H9 (cell line): Measurements from ENCODE around the gene GID8. TPM values are rescaled to one million over a fixed set of nuclear protein-coding genes. Genes with fewer than 3 reads are reported as not detected.

ENCODE experiments used
- DNase-seq: peaks from one replicate; pipeline ENCODE4 v3.0.0-alpha.2; 2017
- H2AFZ ChIP-seq: one replicate; pipeline ENCODE4 v1.6.1; 2013; ENCODE audit warnings: mild to moderate bottlenecking, low read length, control low read depth, moderate library complexity
- H2AK5ac ChIP-seq: 2 replicates; pipeline ENCODE4 v1.6.1; 2013; ENCODE audit warnings: low read length, control low read depth, mixed read lengths; ENCODE audit not compliant: insufficient read length
- H2BK120ac ChIP-seq: one replicate; pipeline ENCODE4 v1.6.1; 2013; ENCODE audit warnings: low read depth, mild to moderate bottlenecking, low read length, control low read depth, inconsistent platforms; ENCODE audit not compliant: poor library complexity, severe bottlenecking
- H2BK12ac ChIP-seq: 2 replicates; pipeline ENCODE4 v1.6.1; 2013; ENCODE audit warnings: low read length, control low read depth, mixed read lengths, low read depth; ENCODE audit not compliant: insufficient read length
- H2BK15ac ChIP-seq: 2 replicates; pipeline ENCODE4 v1.6.1; 2013; ENCODE audit warnings: low read depth, low read length, control low read depth
- H2BK20ac ChIP-seq: one replicate; pipeline ENCODE4 v1.6.1; 2013; ENCODE audit warnings: low read depth, mild to moderate bottlenecking, low read length, control low read depth, inconsistent platforms; ENCODE audit not compliant: poor library complexity, severe bottlenecking
- H2BK5ac ChIP-seq: 2 replicates; pipeline ENCODE4 v1.6.1; 2013; ENCODE audit warnings: low read length, control low read depth, mixed read lengths; ENCODE audit not compliant: insufficient read length
- H3K14ac ChIP-seq: 2 replicates; pipeline ENCODE4 v1.6.1; 2013; ENCODE audit warnings: low read length, control low read depth; ENCODE audit not compliant: insufficient read depth
- H3K18ac ChIP-seq: 2 replicates; pipeline ENCODE4 v1.6.1; 2013; ENCODE audit warnings: low read depth, mild to moderate bottlenecking, mixed read lengths, low read length, control low read depth; ENCODE audit not compliant: insufficient read length
- H3K23ac ChIP-seq: 2 replicates; pipeline ENCODE4 v1.6.1; 2013; ENCODE audit warnings: low read length, control low read depth, mixed read lengths, low read depth; ENCODE audit not compliant: insufficient read length
- H3K23me2 ChIP-seq: 2 replicates; pipeline ENCODE4 v1.6.1; 2013; ENCODE audit warnings: low read depth, mild to moderate bottlenecking, mixed read lengths, low read length, control low read depth; ENCODE audit not compliant: insufficient read length, poor library complexity, severe bottlenecking
- H3K27ac ChIP-seq: 2 replicates; pipeline ENCODE4 v1.5.1; 2013; ENCODE audit warnings: low read length, control low read depth, mixed read lengths, low read depth; ENCODE audit not compliant: insufficient read length
- H3K27me3 ChIP-seq: 2 replicates; pipeline ENCODE4 v1.6.1; 2013; ENCODE audit warnings: low read length, control low read depth, inconsistent platforms; ENCODE audit not compliant: insufficient read depth
- H3K4ac ChIP-seq: 2 replicates; pipeline ENCODE4 v1.6.1; 2013; ENCODE audit warnings: low read depth, mild to moderate bottlenecking, control low read depth, inconsistent platforms, low read length, moderate library complexity
- H3K4me1 ChIP-seq: 2 replicates; pipeline ENCODE4 v1.6.1; 2013; ENCODE audit warnings: low read length, control low read depth, inconsistent platforms; ENCODE audit not compliant: insufficient read depth
- H3K4me2 ChIP-seq: 2 replicates; pipeline ENCODE4 v1.6.1; 2013; ENCODE audit warnings: low read length, control low read depth, mixed read lengths; ENCODE audit not compliant: insufficient read length, insufficient read depth
- H3K56ac ChIP-seq: 2 replicates; pipeline ENCODE4 v1.6.1; 2013; ENCODE audit warnings: low read depth, mild to moderate bottlenecking, mixed read lengths, low read length, control low read depth; ENCODE audit not compliant: insufficient read length
- H3K79me1 ChIP-seq: 2 replicates; pipeline ENCODE4 v1.6.1; 2013; ENCODE audit warnings: low read depth, mild to moderate bottlenecking, moderate library complexity, low read length, control low read depth, inconsistent platforms; ENCODE audit not compliant: insufficient read depth, poor library complexity, severe bottlenecking
- H3K79me2 ChIP-seq: 2 replicates; pipeline ENCODE4 v1.6.1; 2013; ENCODE audit warnings: low read length, control low read depth, inconsistent platforms; ENCODE audit not compliant: insufficient read depth
- H3K9ac ChIP-seq: 2 replicates; pipeline ENCODE4 v1.6.1; 2013; ENCODE audit warnings: low read length, control low read depth, mixed read lengths; ENCODE audit not compliant: insufficient read length; ENCODE audit errors: extremely low read depth
- H3K9me3 ChIP-seq: one replicate; pipeline ENCODE4 v1.6.1; 2013; ENCODE audit warnings: low read depth, low read length, inconsistent platforms; ENCODE audit not compliant: control insufficient read depth
- H3T11ph ChIP-seq: one replicate; pipeline ENCODE4 v1.6.1; 2013; ENCODE audit warnings: mild to moderate bottlenecking, low read length, control low read depth, inconsistent platforms
- H4K20me1 ChIP-seq: one replicate; pipeline ENCODE4 v1.6.1; 2013; ENCODE audit not compliant: control insufficient read depth, insufficient read length, insufficient read depth
- H4K5ac ChIP-seq: 2 replicates; pipeline ENCODE4 v1.6.1; 2013; ENCODE audit warnings: low read depth, mild to moderate bottlenecking, mixed read lengths, low read length, control low read depth; ENCODE audit not compliant: insufficient read length
- H4K8ac ChIP-seq: replicated peaks from 2 replicates; pipeline ENCODE4 v1.6.1; 2013; ENCODE audit warnings: low read length, control low read depth, mixed read lengths, low read depth; ENCODE audit not compliant: insufficient read length
- H4K91ac ChIP-seq: 2 replicates; pipeline ENCODE4 v1.6.1; 2013; ENCODE audit warnings: low read depth, mild to moderate bottlenecking, moderate library complexity, mixed read lengths, low read length, control low read depth; ENCODE audit not compliant: insufficient read length
- H3K27ac Mint-ChIP-seq, 3 experiments: 2 replicates in 2 of 3; 3 replicates in 1 of 3; pipeline ENCODE4 v1.8.0; 2020 to 2021; ENCODE audit warnings: mixed read lengths in 3 of 3, mild to moderate bottlenecking in 1 of 3, moderate library complexity in 1 of 3
- H3K27me3 Mint-ChIP-seq: 2 replicates; pipeline ENCODE4 v1.8.0; 2021; ENCODE audit warnings: low read depth, mild to moderate bottlenecking, moderate library complexity, mixed read lengths
- H3K36me3 Mint-ChIP-seq, 3 experiments: 2 replicates in 2 of 3; 3 replicates in 1 of 3; pipeline ENCODE4 v1.8.0; 2020 to 2021; ENCODE audit warnings: low read depth in 3 of 3, mixed read lengths in 3 of 3; ENCODE audit not compliant: insufficient read depth in 1 of 3
- H3K4me1 Mint-ChIP-seq, 2 experiments: 2 replicates each; pipeline ENCODE4 v1.8.0; 2020; ENCODE audit warnings: mixed read lengths in 2 of 2
- H3K4me3 Mint-ChIP-seq, 2 experiments: 2 replicates in 1 of 2; 3 replicates in 1 of 2; pipeline ENCODE4 v1.8.0; 2020 to 2021; ENCODE audit warnings: mild to moderate bottlenecking in 2 of 2, mixed read lengths in 2 of 2, moderate library complexity in 1 of 2
- H3K9me3 Mint-ChIP-seq, 2 experiments: 2 replicates in 1 of 2; 3 replicates in 1 of 2; pipeline ENCODE4 v1.8.0; 2020; ENCODE audit warnings: mild to moderate bottlenecking in 2 of 2, mixed read lengths in 2 of 2, moderate library complexity in 1 of 2
- CTCF ChIP-seq: fragments of 200-600 bp; sonication (generic); conservative IDR thresholded peaks from 3 replicates; pipeline ENCODE4 v1.8.0; 2021; ENCODE audit warnings: antibody characterized with exemption, mild to moderate bottlenecking
- WGBS: extraction: QIAGEN DNeasy Blood & Tissue Kit; methylation state at CpG from one replicate; pipeline ENCODE4 v1.1.7; 2013; ENCODE audit warnings: missing lambda C conversion rate, low lambda C conversion rate, mixed read lengths; ENCODE audit not compliant: insufficient read length; ENCODE audit errors: extremely low coverage; 5-methylcytosine and 5-hydroxymethylcytosine counted together
- total RNA-seq: library from RNA; stranded (reverse); gene quantifications from 2 replicates; pipeline ENCODE4 v1.2.1, GENCODE V29; 2021

GID8 gene
- total RNA-seq, 1 experiment from 2014 or later: 60.9 TPM

- no peaks in the 10 kb centered on the region for H3K27me3 Mint-ChIP-seq
- Histone ChIP-seq H3K9ac (no peak overlapping the region), H3K23me2 (no peaks in the 10 kb centered on the region), H2AFZ (no peak overlapping the region), H3K4ac (no peak overlapping the region), H4K8ac (no peak overlapping the region), H2BK12ac (no peak overlapping the region), H2BK20ac (no peak overlapping the region), H3K14ac (no peak overlapping the region; the same call in 1 of the 2 replicates), H3K4me1 (no peaks in the 10 kb centered on the region), H3K79me2 (no peaks in the 10 kb centered on the region), H3K27ac (no peak overlapping the region), H2AK5ac (no peak overlapping the region), H3K23ac (no peak overlapping the region), H4K20me1 (no peaks in the 10 kb centered on the region), H3K9me3 (no peaks in the 10 kb centered on the region), H2BK120ac (no peak overlapping the region), H2BK5ac (no peak overlapping the region), H2BK15ac (no peak overlapping the region), H3K4me2 (no peak overlapping the region), H3K27me3 (no peaks in the 10 kb centered on the region), H3K18ac (no peak overlapping the region), H3K56ac (no peak overlapping the region), H4K91ac (no peak overlapping the region), H4K5ac (no peak overlapping the region), H3T11ph (no peak overlapping the region), H3K79me1 (no peaks in the 10 kb centered on the region)
- H3K36me3 Mint-ChIP-seq: peaks cover 67 to 95% (median 73%) of the 10 kb centered on the region in 3 experiments
- H3K9me3 Mint-ChIP-seq: no peaks in the 10 kb centered on the region
- no peak for DNase-seq
- H3K4me1 Mint-ChIP-seq: peaks cover 14 to 16% of the 10 kb centered on the region in 2 experiments
- H3K27ac Mint-ChIP-seq: no peak overlapping the region
- H3K4me3 Mint-ChIP-seq: no peak overlapping the region
- WGBS: no CpG with 5 or more reads among the region's 9 CpGs
- no peak for TF ChIP-seq CTCF
These were observed 48.1 kb upstream of the GID8 start for GRCh38 chr20:62889871-62890270.
